ENCODE results near the gene CAST. TPM values are rescaled to one million over a fixed set of nuclear protein-coding genes. Genes with fewer than 3 reads are reported as not detected.

CAST gene
- total and polyA plus RNA-seq, 4 experiments from 2014 or later, result 24.0 to 207 (median 147) TPM

DNA sequence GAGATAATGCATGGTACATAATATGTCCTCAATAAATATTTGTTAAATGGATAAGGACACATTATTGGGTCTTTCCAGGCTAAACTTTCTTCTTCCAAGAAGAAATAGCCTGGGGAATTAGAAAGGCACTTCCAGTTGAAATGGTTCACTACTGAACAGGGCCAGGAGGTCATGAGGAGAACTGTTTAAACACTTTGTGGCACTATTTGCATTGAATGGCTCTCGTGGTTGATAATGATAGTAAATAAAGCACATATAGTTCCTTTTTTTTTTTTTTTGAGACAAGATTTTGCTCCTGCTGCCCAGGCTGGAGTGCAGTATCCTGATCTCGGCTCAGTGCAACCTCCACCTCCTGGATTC is 19.9 kb upstream of the CAST start:
- CTCF ChIA-PET (ENCODE audit: partially characterized antibody), result interaction anchor here (1.3 kb wide), 1 partner anchor 27 kb away, joined by 3 read pairs; no protein-coding TSS in a partner anchor
- DNase-seq, result no peak
- H3K27ac Mint-ChIP-seq, result no peak overlapping the region

DNA sequence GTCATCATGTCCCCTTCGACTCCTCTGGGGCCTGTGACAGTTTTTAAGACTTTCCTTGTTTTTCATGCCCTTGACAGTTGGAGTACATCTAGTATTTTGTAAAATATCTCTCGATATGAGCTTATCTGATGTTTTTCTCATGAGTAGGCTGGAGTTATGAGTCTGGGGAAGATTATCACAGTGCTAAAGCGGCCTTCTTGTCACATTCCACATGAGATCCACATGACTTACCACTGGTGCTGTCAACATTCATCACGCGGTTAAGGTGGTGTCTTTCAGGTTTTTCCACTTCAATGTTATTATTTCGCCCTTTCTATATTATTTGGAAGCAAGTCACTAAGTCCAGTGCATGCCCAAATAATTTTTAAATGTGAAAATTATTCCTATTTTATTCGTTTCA is 17.1 kb upstream of the CAST start:
- no peaks in the 10 kb centered on the region for H3K4me1 ChIP-seq (ENCODE audit: insufficient read depth, low read length)
- no peaks in the 10 kb centered on the region for H3K36me3 ChIP-seq (ENCODE audit: insufficient read depth, low read length)
- Mint-ChIP-seq H3K4me1 (peaks cover 6 to 10% (median 7%) of the 10 kb centered on the region in 4 donors), H3K27ac (no peak overlapping the region), H3K9me3 (no peaks in the 10 kb centered on the region), H3K27me3 (peaks cover under 1 to 2% of the 10 kb centered on the region in 2 donors), H3K4me3 (no peak overlapping the region), H3K36me3 (no peaks in the 10 kb centered on the region)
- no peak for DNase-seq
- intact Hi-C loops (cut with micrococcal nuclease), result no loop called here
- ChIA-PET CTCF (ENCODE audit: partially characterized antibody) (no interaction called here), POLR2A (ENCODE audit: partially characterized antibody) (no interaction called here)
- no peaks in the 10 kb centered on the region for H3K9me3 ChIP-seq (ENCODE audit: control insufficient read depth in 1 of 2, low read length in 2 of 2)
- H3K27me3 ChIP-seq (ENCODE audit: insufficient read depth, low read length), result no peaks in the 10 kb centered on the region
- no peak overlapping the region for H3K27ac ChIP-seq (ENCODE audit: low read depth, low read length)
- no peak overlapping the region for H3K4me3 ChIP-seq (ENCODE audit: low read length in 2 of 2)

More for the DNA sequence above, 19.9 kb upstream of the CAST start:
- Histone ChIP-seq H3K27me3 (ENCODE audit: insufficient read depth, low read length) (no peaks in the 10 kb centered on the region), H3K4me1 (ENCODE audit: insufficient read depth, low read length) (no peaks in the 10 kb centered on the region), H3K36me3 (ENCODE audit: insufficient read depth, low read length) (no peaks in the 10 kb centered on the region), H3K9me3 (ENCODE audit: control insufficient read depth in 1 of 2, low read length in 2 of 2) (no peaks in the 10 kb centered on the region), H3K4me3 (ENCODE audit: low read length in 2 of 2) (no peak overlapping the region), H3K27ac (ENCODE audit: low read depth, low read length) (no peak overlapping the region)
- no peaks in the 10 kb centered on the region for H3K9me3 Mint-ChIP-seq
- H3K27me3 Mint-ChIP-seq, result peaks cover 0 to 2% of the 10 kb centered on the region in 2 donors
- intact Hi-C loops (cut with micrococcal nuclease), result no loop called here
- no peak overlapping the region for H3K4me3 Mint-ChIP-seq
- peaks cover 6 to 10% (median 7%) of the 10 kb centered on the region in 4 donors for H3K4me1 Mint-ChIP-seq
- H3K36me3 Mint-ChIP-seq, result no peaks in the 10 kb centered on the region
- POLR2A ChIA-PET (ENCODE audit: partially characterized antibody), result no interaction called here

DNA sequence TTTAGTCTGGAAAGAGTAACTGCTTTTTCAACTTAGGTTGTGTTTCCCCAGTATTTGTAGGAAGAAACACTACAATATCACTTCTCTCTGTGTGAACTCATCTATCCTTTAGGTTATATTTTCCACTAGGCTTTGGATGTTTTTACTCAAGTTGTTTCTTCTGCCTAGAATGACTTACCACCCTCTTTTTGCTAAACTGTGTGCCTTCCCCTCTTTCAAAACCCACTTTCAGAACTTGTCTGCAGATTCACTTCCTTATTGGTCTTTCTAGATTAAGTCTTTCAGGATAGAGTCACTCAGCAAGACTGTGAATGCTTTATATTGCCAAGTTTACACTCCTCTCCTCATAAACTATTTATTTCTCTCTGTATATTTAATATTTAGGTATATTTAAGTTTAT is 14.2 kb upstream of the CAST start:
- POLR2A ChIA-PET (ENCODE audit: partially characterized antibody), result interaction anchor here (0.6 kb wide), 1 partner anchor 83 kb away, joined by 4 read pairs; no protein-coding TSS in a partner anchor
- Histone ChIP-seq H3K27me3 (ENCODE audit: insufficient read depth, low read length) (no peaks in the 10 kb centered on the region), H3K36me3 (ENCODE audit: insufficient read depth, low read length) (no peaks in the 10 kb centered on the region), H3K4me1 (ENCODE audit: insufficient read depth, low read length) (no peaks in the 10 kb centered on the region), H3K27ac (ENCODE audit: low read depth, low read length) (no peak overlapping the region), H3K4me3 (ENCODE audit: low read length in 2 of 2) (no peak overlapping the region), H3K9me3 (ENCODE audit: control insufficient read depth in 1 of 2, low read length in 2 of 2) (no peaks in the 10 kb centered on the region)
- no peak for DNase-seq
- Mint-ChIP-seq H3K9me3 (no peaks in the 10 kb centered on the region), H3K4me3 (no peak overlapping the region), H3K27me3 (peaks cover 2 to 6% of the 10 kb centered on the region in 2 donors), H3K4me1 (peaks cover 0 to 1% (median 0%) of the 10 kb centered on the region in 4 donors), H3K36me3 (no peaks in the 10 kb centered on the region), H3K27ac (no peak overlapping the region)
- intact Hi-C loops (cut with micrococcal nuclease), result no loop called here
- CTCF ChIA-PET (ENCODE audit: partially characterized antibody), result no interaction called here

DNA sequence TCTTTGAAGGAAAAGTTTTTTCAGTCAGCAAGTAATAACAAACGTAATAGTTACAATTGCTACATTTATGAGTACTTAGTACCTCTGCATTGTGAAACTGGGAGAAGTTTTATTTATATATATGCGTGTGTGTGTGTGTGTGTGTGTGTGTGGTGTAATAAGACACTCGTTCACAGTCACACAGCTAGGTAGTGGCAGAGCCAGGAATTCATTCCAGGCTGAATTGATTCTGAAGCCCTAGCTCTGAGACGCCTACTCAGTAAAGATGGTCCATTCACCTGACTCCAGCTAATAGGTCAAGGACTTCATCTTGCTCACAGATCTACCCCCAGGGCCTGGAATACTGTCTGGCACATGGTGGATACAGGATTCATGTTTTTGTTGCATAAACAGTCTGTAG is 13.6 kb upstream of the CAST start:
- Mint-ChIP-seq H3K36me3 (no peaks in the 10 kb centered on the region), H3K4me1 (peaks cover 0 to 1% (median 0%) of the 10 kb centered on the region in 4 donors), H3K27me3 (peaks cover 2 to 6% of the 10 kb centered on the region in 2 donors), H3K27ac (no peak overlapping the region), H3K4me3 (no peak overlapping the region), H3K9me3 (no peaks in the 10 kb centered on the region)
- H3K9me3 ChIP-seq (ENCODE audit: control insufficient read depth in 1 of 2, low read length in 2 of 2), result no peaks in the 10 kb centered on the region
- H3K4me3 ChIP-seq (ENCODE audit: low read length in 2 of 2), result no peak overlapping the region
- H3K27ac ChIP-seq (ENCODE audit: low read depth, low read length), result no peak overlapping the region
- DNase-seq, result no peak
- ChIA-PET CTCF (ENCODE audit: partially characterized antibody) (no interaction called here), POLR2A (ENCODE audit: partially characterized antibody) (no interaction called here)
- intact Hi-C loops (cut with micrococcal nuclease), result no loop called here
- no peaks in the 10 kb centered on the region for H3K4me1 ChIP-seq (ENCODE audit: insufficient read depth, low read length)
- no peaks in the 10 kb centered on the region for H3K27me3 ChIP-seq (ENCODE audit: insufficient read depth, low read length)
- H3K36me3 ChIP-seq (ENCODE audit: insufficient read depth, low read length), result no peaks in the 10 kb centered on the region

DNA sequence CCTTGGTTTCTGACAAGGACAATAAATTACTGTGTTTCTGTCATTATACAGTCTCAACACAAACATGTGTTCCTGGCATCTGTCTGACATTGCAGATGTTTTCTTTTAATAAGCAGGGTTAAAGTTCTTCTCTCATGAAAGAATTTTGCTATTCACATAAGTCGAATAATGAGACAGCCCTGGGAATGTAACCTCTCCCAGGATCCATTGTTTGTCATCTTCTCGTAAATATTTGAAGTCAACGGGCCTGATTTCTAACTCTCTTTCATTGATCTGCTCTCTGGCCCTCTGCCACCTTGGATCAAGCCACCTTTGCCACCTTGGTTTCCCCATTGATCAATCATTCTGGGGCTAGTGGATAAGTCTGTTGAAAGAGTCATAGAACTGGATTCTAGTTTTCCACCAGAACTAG is 12.9 kb upstream of the CAST start:
- H3K9me3 Mint-ChIP-seq, result peaks cover 0 to 2% (median 0%) of the 10 kb centered on the region in 8 donors
- ChIA-PET POLR2A (ENCODE audit: partially characterized antibody) (no interaction called here), CTCF (ENCODE audit: partially characterized antibody) (interaction anchor here (1.0 to 1.2 kb wide), 2 partner anchors 35 to 38 kb away, joined by 3 to 4 read pairs; no protein-coding TSS in a partner anchor)
- intact Hi-C loops (cut with micrococcal nuclease), result no loop called here
- peak overlapping the region in 1 of 7 donors; percentile 21 for H3K27ac Mint-ChIP-seq
- no peak overlapping the region for H3K27ac ChIP-seq (ENCODE audit: low read depth, low read length)
- H3K9me3 ChIP-seq (ENCODE audit: control insufficient read depth in 1 of 2, low read length in 2 of 2), result no peaks in the 10 kb centered on the region
- peaks cover 0 to 3% (median 3%) of the 10 kb centered on the region in 4 donors for H3K4me1 Mint-ChIP-seq
- no peaks in the 10 kb centered on the region for H3K27me3 ChIP-seq (ENCODE audit: insufficient read depth, low read length)
- H3K27me3 Mint-ChIP-seq, result peaks cover 2 to 8% of the 10 kb centered on the region in 2 donors
- no peaks in the 10 kb centered on the region for H3K36me3 Mint-ChIP-seq
- H3K36me3 ChIP-seq (ENCODE audit: insufficient read depth, low read length), result no peaks in the 10 kb centered on the region
- H3K4me3 ChIP-seq (ENCODE audit: low read length in 2 of 2), result no peak overlapping the region
- H3K4me1 ChIP-seq (ENCODE audit: insufficient read depth, low read length), result peaks cover 1% of the 10 kb centered on the region
- H3K4me3 Mint-ChIP-seq, result no peak overlapping the region
- DNase-seq, result no peak

DNA sequence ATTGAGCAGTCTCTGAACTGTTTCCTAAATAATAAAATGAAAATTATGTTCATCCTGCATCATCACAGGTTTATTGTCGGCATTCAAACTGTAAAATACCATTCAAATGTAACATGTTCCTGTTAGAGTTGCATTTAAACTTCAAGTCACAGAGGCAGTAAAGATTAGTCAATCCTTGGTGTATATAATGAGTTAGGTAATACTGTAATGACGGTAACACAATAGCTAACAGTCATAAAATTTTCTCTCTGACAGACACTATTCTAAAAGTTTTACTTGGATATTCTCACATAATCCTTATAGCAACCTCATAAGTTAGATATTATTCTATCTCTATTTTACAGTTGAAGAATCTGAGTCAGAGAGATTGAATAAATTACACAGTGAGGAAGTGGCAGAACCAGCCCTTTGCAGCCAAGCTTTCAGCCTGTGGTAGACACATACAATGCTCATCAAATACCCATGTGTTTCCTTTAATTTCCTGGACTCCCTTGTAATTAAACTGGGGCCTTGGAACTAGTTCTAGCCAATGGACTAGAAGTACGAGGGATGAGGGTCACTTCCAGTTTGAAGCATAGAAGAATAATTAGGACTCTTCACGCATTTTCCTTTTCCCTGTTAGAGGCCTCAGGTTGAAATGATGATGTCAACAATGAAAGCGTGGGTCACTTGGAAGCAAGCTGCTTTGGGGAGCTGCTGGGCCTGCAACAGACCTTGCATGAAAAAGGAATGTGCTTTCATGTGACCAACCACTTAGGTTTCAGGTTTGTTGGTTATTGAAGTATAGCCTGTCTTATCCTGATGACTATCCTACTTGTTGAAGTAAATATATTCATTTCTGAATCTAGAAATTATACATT is 12.3 kb upstream of the CAST start:
- H3K9me3 Mint-ChIP-seq, result peaks cover 0 to 2% (median 0%) of the 10 kb centered on the region in 8 donors

DNA sequence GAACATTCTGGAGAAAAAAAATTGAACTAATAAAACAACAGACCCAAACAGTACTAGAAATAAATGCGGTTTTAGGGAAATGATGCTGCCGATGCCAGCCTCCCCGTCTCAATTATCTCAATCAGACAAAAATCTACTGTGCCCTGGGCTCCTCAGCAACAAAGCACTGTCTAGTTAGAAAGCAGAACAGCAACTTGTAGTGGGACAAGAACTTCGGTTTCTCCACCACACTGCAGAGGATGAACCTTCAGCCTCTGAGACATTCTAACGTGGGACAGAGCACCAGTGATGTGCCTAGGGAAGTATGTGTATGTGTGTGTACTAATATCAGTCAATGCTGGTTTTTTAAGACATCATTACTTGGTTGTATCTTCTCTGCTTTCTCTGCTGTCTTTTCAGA is 11.1 kb upstream of the CAST start:
- no peaks in the 10 kb centered on the region for H3K27me3 ChIP-seq (ENCODE audit: insufficient read depth, low read length)
- intact Hi-C loops (cut with micrococcal nuclease), result no loop called here
- peaks cover 11% of the 10 kb centered on the region for H3K4me1 ChIP-seq (ENCODE audit: insufficient read depth, low read length)
- no peak overlapping the region for H3K27ac ChIP-seq (ENCODE audit: low read depth, low read length)
- H3K9me3 ChIP-seq (ENCODE audit: control insufficient read depth in 1 of 2, low read length in 2 of 2), result no peaks in the 10 kb centered on the region
- Mint-ChIP-seq H3K36me3 (no peaks in the 10 kb centered on the region), H3K4me1 (peaks cover 5 to 19% (median 14%) of the 10 kb centered on the region in 4 donors), H3K27ac (no peak overlapping the region), H3K9me3 (peaks cover 0 to 2% (median 0%) of the 10 kb centered on the region in 8 donors), H3K27me3 (peaks cover 3 to 11% of the 10 kb centered on the region in 2 donors), H3K4me3 (no peak overlapping the region)
- ChIA-PET CTCF (ENCODE audit: partially characterized antibody) (interaction anchor here (0.9 to 1.6 kb wide), 5 partner anchors 9 to 69 kb away, joined by 3 to 4 read pairs (median 4); no protein-coding TSS in a partner anchor), POLR2A (ENCODE audit: partially characterized antibody) (interaction anchor here (2.2 kb wide), 1 partner anchor 11 kb away, joined by 14 read pairs; the partner anchor contains the start of gene CAST)
- no peaks in the 10 kb centered on the region for H3K36me3 ChIP-seq (ENCODE audit: insufficient read depth, low read length)
- H3K4me3 ChIP-seq (ENCODE audit: low read length in 2 of 2), result no peak overlapping the region
- no peak for DNase-seq

More for the DNA sequence above, 12.3 kb upstream of the CAST start:
- H3K27me3 ChIP-seq (ENCODE audit: insufficient read depth, low read length), result no peaks in the 10 kb centered on the region
- no peaks in the 10 kb centered on the region for H3K9me3 ChIP-seq (ENCODE audit: control insufficient read depth in 1 of 2, low read length in 2 of 2)
- peaks cover 5% of the 10 kb centered on the region for H3K4me1 ChIP-seq (ENCODE audit: insufficient read depth, low read length)
- H3K27ac ChIP-seq (ENCODE audit: low read depth, low read length), result no peak overlapping the region
- DNase-seq, result no peak
- no peaks in the 10 kb centered on the region for H3K36me3 ChIP-seq (ENCODE audit: insufficient read depth, low read length)
- POLR2A ChIA-PET (ENCODE audit: partially characterized antibody), result no interaction called here
- no peak overlapping the region for H3K4me3 ChIP-seq (ENCODE audit: low read length in 2 of 2)
- Mint-ChIP-seq H3K27ac (no peak overlapping the region), H3K36me3 (no peaks in the 10 kb centered on the region), H3K4me1 (peaks cover under 1 to 8% (median 7%) of the 10 kb centered on the region in 4 donors), H3K27me3 (peaks cover 2 to 8% of the 10 kb centered on the region in 2 donors), H3K4me3 (no peak overlapping the region)
- intact Hi-C loops (cut with micrococcal nuclease), result no loop called here
- CTCF ChIA-PET (ENCODE audit: partially characterized antibody), result interaction anchor here (1.0 to 1.2 kb wide), 3 partner anchors 36 to 48 kb away, joined by 3 to 4 read pairs (median 3); no protein-coding TSS in a partner anchor
